Peyer's patch (tissue), 4 donors: Measurements from ENCODE around the gene HTT.

Experiments
- CTCF ChIP-seq, 6 experiments: fragments of 450-650 bp in 4 of 6; fragments of 200-600 bp in 2 of 6; sonication (generic) in 1 of 6; IDR thresholded peaks; one replicate each; pipeline ENCODE4 v1.5.1; 2017 to 2019; ENCODE audit warnings: antibody characterized with exemption in 6 of 6, mild to moderate bottlenecking in 3 of 6, moderate library complexity in 1 of 6
- POLR2A ChIP-seq, 2 donors: fragments of 450-650 bp; IDR thresholded peaks; one replicate each; pipeline ENCODE4 v1.5.1; 2017; ENCODE audit warnings: antibody characterized with exemption in 2 of 2, mild to moderate bottlenecking in 2 of 2, moderate library complexity in 2 of 2

GRCh38 chr4:3232001-3232400, 157.5 kb downstream of the HTT start:
- TF ChIP-seq POLR2A (IDR thresholded peaks at IDR 0.05), result no peak
- TF ChIP-seq CTCF (IDR thresholded peaks at IDR 0.05), result no peak
